Neural progenitor cell (in vitro differentiated cells): ENCODE data around the gene LRP3. TPM values are rescaled to one million over a fixed set of nuclear protein-coding genes. Genes with fewer than 3 reads are reported as not detected.

Experiments
- DNase-seq: peaks from one replicate; pipeline ENCODE4 v3.0.0-alpha.2; 2016; ENCODE audit warnings: low spot score
- H2AFZ ChIP-seq: fragments of 200-600 bp; sonication (generic); replicated peaks from 2 replicates; pipeline ENCODE4 v1.6.1; 2016; ENCODE audit warnings: antibody characterized with exemption
- H3F3A ChIP-seq: fragments of 200-600 bp; sonication (generic); 2 replicates; pipeline ENCODE4 v1.6.1; 2016; ENCODE audit warnings: antibody characterized with exemption, low read depth
- H3K27ac ChIP-seq: fragments of 200-600 bp; sonication (generic); 2 replicates; pipeline ENCODE4 v1.5.1; 2016; ENCODE audit warnings: mild to moderate bottlenecking
- H3K27me3 ChIP-seq: fragments of 200-600 bp; sonication (generic); 2 replicates; pipeline ENCODE4 v1.6.1; 2016; ENCODE audit warnings: mild to moderate bottlenecking, moderate library complexity
- H3K36me3 ChIP-seq: fragments of 200-600 bp; sonication (generic); 2 replicates; pipeline ENCODE4 v1.5.1; 2016
- H3K4me1 ChIP-seq: fragments of 200-600 bp; sonication (generic); 2 replicates; pipeline ENCODE4 v1.6.1; 2016; ENCODE audit warnings: mixed run types
- H3K4me2 ChIP-seq: fragments of 200-600 bp; sonication (generic); 2 replicates; pipeline ENCODE4 v1.6.1; 2016
- H3K4me3 ChIP-seq: fragments of 200-600 bp; sonication (generic); 2 replicates; pipeline ENCODE4 v1.5.1; 2016
- H3K79me2 ChIP-seq: fragments of 200-600 bp; sonication (generic); 2 replicates; pipeline ENCODE4 v1.6.1; 2016; ENCODE audit warnings: low read depth
- H3K9ac ChIP-seq: fragments of 200-600 bp; sonication (generic); 2 replicates; pipeline ENCODE4 v1.6.1; 2016
- H3K9me3 ChIP-seq: fragments of 200-600 bp; sonication (generic); 2 replicates; pipeline ENCODE4 v1.5.1; 2016; ENCODE audit warnings: low read depth
- H4K20me1 ChIP-seq: fragments of 200-600 bp; sonication (generic); 2 replicates; pipeline ENCODE4 v1.6.1; 2016; ENCODE audit warnings: low read depth
- H3K27ac Mint-ChIP-seq: 3 replicates; pipeline ENCODE4 v1.8.0; 2021; ENCODE audit warnings: mixed read lengths
- H3K27me3 Mint-ChIP-seq: 2 replicates; pipeline ENCODE4 v1.8.0; 2022; ENCODE audit warnings: low read depth, mild to moderate bottlenecking, inconsistent platforms, moderate library complexity, mixed read lengths; ENCODE audit not compliant: insufficient read depth
- H3K36me3 Mint-ChIP-seq: 3 replicates; pipeline ENCODE4 v1.8.0; 2021; ENCODE audit warnings: mixed read lengths
- H3K4me1 Mint-ChIP-seq: 3 replicates; pipeline ENCODE4 v1.8.0; 2021; ENCODE audit warnings: mixed read lengths
- H3K4me3 Mint-ChIP-seq: 3 replicates; pipeline ENCODE4 v1.8.0; 2021; ENCODE audit warnings: mild to moderate bottlenecking, moderate library complexity, mixed read lengths
- H3K9me3 Mint-ChIP-seq: 3 replicates; pipeline ENCODE4 v1.8.0; 2020; ENCODE audit warnings: mixed read lengths
- CTCF ChIP-seq: fragments of 200-600 bp; sonication (generic); IDR thresholded peaks from 2 replicates; pipeline ENCODE4 v1.5.1; 2017; ENCODE audit warnings: antibody characterized with exemption, mild to moderate bottlenecking
- EZH2 ChIP-seq: fragments of 200-600 bp; sonication (generic); IDR thresholded peaks from 2 replicates; pipeline ENCODE4 v1.6.1; 2017; ENCODE audit warnings: antibody characterized with exemption, mild to moderate bottlenecking, moderate library complexity
- EZH2phosphoT487 ChIP-seq: fragments of 200-600 bp; sonication (generic); IDR thresholded peaks from 2 replicates; pipeline ENCODE4 v1.6.1; 2017; ENCODE audit warnings: antibody characterized with exemption
- total RNA-seq: library from RNA; depleted of rRNA; stranded (reverse); fragments of >200 nt; gene quantifications from 2 replicates; pipeline ENCODE4 v1.2.3, GENCODE V29; 2015; ENCODE audit warnings: low replicate concordance

Gene LRP3
- total RNA-seq, 1 donor from 2014 or later: 7.5 TPM

GRCh38 chr19:33214596-33214995, 20.5 kb downstream of the LRP3 start:
- Histone ChIP-seq H3K4me3 (no peak overlapping the region), H3K27ac (no peak overlapping the region), H3K36me3 (no peaks in the 10 kb centered on the region), H2AFZ (peak overlapping the region; percentile 68), H3K9me3 (no peaks in the 10 kb centered on the region), H3K4me2 (no peak overlapping the region), H3K27me3 (no peaks in the 10 kb centered on the region), H3K4me1 (peaks cover 11% of the 10 kb centered on the region), H3K9ac (no peak overlapping the region), H3K79me2 (no peaks in the 10 kb centered on the region), H4K20me1 (no peaks in the 10 kb centered on the region), H3F3A (peaks cover 9% of the 10 kb centered on the region)
- peak; percentile 81 for DNase-seq
- TF ChIP-seq CTCF (peak; percentile 64), EZH2 (no peak)
- no peaks in the 10 kb centered on the region for H3K9me3 Mint-ChIP-seq
- no peak overlapping the region for H3K4me3 Mint-ChIP-seq
- H3K27ac Mint-ChIP-seq: peak overlapping the region; percentile 96
- H3K36me3 Mint-ChIP-seq: no peaks in the 10 kb centered on the region
- H3K4me1 Mint-ChIP-seq: peaks cover 11% of the 10 kb centered on the region
- peaks cover 11% of the 10 kb centered on the region for H3K27me3 Mint-ChIP-seq

- Mint-ChIP-seq H3K4me3 (no peak overlapping the region), H3K36me3 (no peaks in the 10 kb centered on the region), H3K27me3 (peaks cover 11% of the 10 kb centered on the region), H3K27ac (no peak overlapping the region), H3K4me1 (peaks cover 11% of the 10 kb centered on the region), H3K9me3 (no peaks in the 10 kb centered on the region)
- Histone ChIP-seq H3K9me3 (no peaks in the 10 kb centered on the region), H3K27ac (no peak overlapping the region), H3K4me1 (peaks cover 11% of the 10 kb centered on the region), H3F3A (peaks cover 9% of the 10 kb centered on the region), H3K27me3 (no peaks in the 10 kb centered on the region), H3K4me2 (no peak overlapping the region), H3K79me2 (no peaks in the 10 kb centered on the region), H4K20me1 (no peaks in the 10 kb centered on the region), H3K4me3 (no peak overlapping the region), H3K9ac (no peak overlapping the region), H3K36me3 (no peaks in the 10 kb centered on the region), H2AFZ (no peak overlapping the region)
- TF ChIP-seq CTCF (no peak), EZH2phosphoT487 (no peak), EZH2 (no peak)
- DNase-seq: no peak
Measured at GRCh38 chr19:33215438-33216197, 21.5 kb downstream of the LRP3 start.

- Mint-ChIP-seq H3K4me3 (peak overlapping the region; percentile 43), H3K27ac (peak overlapping the region; percentile 72), H3K27me3 (peaks cover 11% of the 10 kb centered on the region), H3K4me1 (peaks cover 14% of the 10 kb centered on the region), H3K36me3 (no peaks in the 10 kb centered on the region), H3K9me3 (no peaks in the 10 kb centered on the region)
- Histone ChIP-seq H2AFZ (no peak overlapping the region), H3K4me3 (no peak overlapping the region), H3K9ac (no peak overlapping the region), H3F3A (peaks cover 9% of the 10 kb centered on the region), H3K4me2 (no peak overlapping the region), H3K4me1 (peaks cover 11% of the 10 kb centered on the region), H3K79me2 (no peaks in the 10 kb centered on the region), H3K9me3 (no peaks in the 10 kb centered on the region), H3K27me3 (no peaks in the 10 kb centered on the region), H3K36me3 (no peaks in the 10 kb centered on the region), H4K20me1 (no peaks in the 10 kb centered on the region), H3K27ac (no peak overlapping the region)
- no peak for DNase-seq
- TF ChIP-seq EZH2 (no peak), EZH2phosphoT487 (no peak), CTCF (no peak)
Measured at GRCh38 chr19:33216198-33216830, 22.2 kb downstream of the LRP3 start.
